IMR-90 (cell line): ENCODE measurements around the gene CCNQ. TPM values are rescaled to one million over a fixed set of nuclear protein-coding genes. Genes with fewer than 3 reads are reported as not detected.

Experiments
- ATAC-seq: fragments of 200-7000 bp; cut with Tn5 transposase; 2 replicates; pipeline ENCODE4 v1.9.1; 2020; ENCODE audit warnings: low read depth, mild to moderate bottlenecking, moderate library complexity
- BruUV-seq: library from RNA; stranded (reverse); fragments of 400-500 nt; replicated peaks from 2 replicates; lab custom pipeline; 2021; lab: Mats Ljungman, UMichigan
- CTCF ChIA-PET: fragments of 300-600 bp; formaldehyde crosslinking; extraction: SDS; loops from one replicate; lab custom pipeline; 2021; ENCODE audit warnings: antibody characterized with exemption; lab: Yijun Ruan, JAX
- POLR2A ChIA-PET: fragments of 300-600 bp; sonication (Branson Sonifier 250); formaldehyde crosslinking; loops from one replicate; lab custom pipeline; 2022; ENCODE audit warnings: antibody characterized with exemption; ENCODE audit not compliant: unreplicated experiment; lab: Charles Lee
- DNase-seq: peaks from one replicate; pipeline ENCODE4 v3.0.0; 2013
- H2AFZ ChIP-seq: replicated peaks from 2 replicates; pipeline ENCODE3; 2013; ENCODE audit warnings: low read length, mild to moderate bottlenecking; ENCODE audit not compliant: poor library complexity
- H2AK5ac ChIP-seq: 2 replicates; pipeline ENCODE4 v1.6.1; 2013; ENCODE audit warnings: low read depth, low read length, inconsistent platforms
- H2AK9ac ChIP-seq: replicated peaks from 2 replicates; pipeline ENCODE3; 2013; ENCODE audit warnings: mild to moderate bottlenecking, low read depth, low read length, moderate library complexity; ENCODE audit not compliant: poor library complexity
- H2BK120ac ChIP-seq: 2 replicates; pipeline ENCODE4 v1.6.1; 2013; ENCODE audit warnings: low read depth, low read length, inconsistent platforms
- H2BK15ac ChIP-seq: 3 replicates; pipeline ENCODE4 v1.6.1; 2013; ENCODE audit warnings: low read depth, low read length, inconsistent platforms
- H2BK20ac ChIP-seq: 2 replicates; pipeline ENCODE4 v1.6.1; 2013; ENCODE audit warnings: low read depth, mild to moderate bottlenecking, inconsistent platforms, low read length, moderate library complexity
- H2BK5ac ChIP-seq: 2 replicates; pipeline ENCODE4 v1.6.1; 2013; ENCODE audit warnings: mild to moderate bottlenecking, low read depth, low read length, inconsistent platforms; ENCODE audit not compliant: poor library complexity, severe bottlenecking
- H3K14ac ChIP-seq: replicated peaks from 2 replicates; pipeline ENCODE4 v1.6.1; 2013; ENCODE audit warnings: low read depth, low read length, inconsistent platforms
- H3K18ac ChIP-seq: 2 replicates; pipeline ENCODE4 v1.6.1; 2013; ENCODE audit warnings: low read depth, low read length, control low read depth
- H3K23ac ChIP-seq: 2 replicates; pipeline ENCODE4 v1.6.1; 2013; ENCODE audit warnings: low read depth, low read length, inconsistent platforms
- H3K27ac ChIP-seq: 2 replicates; pipeline ENCODE4 v1.5.1; 2013; ENCODE audit warnings: mild to moderate bottlenecking, control low read depth, low read length; ENCODE audit not compliant: insufficient read depth
- H3K27me3 ChIP-seq: 2 replicates; pipeline ENCODE4 v1.6.1; 2013; ENCODE audit warnings: low read length; ENCODE audit not compliant: control insufficient read depth, insufficient read depth
- H3K36me3 ChIP-seq: 2 replicates; pipeline ENCODE4 v1.6.1; 2013; ENCODE audit warnings: low read length, mixed read lengths; ENCODE audit not compliant: control insufficient read depth, insufficient read depth
- H3K4ac ChIP-seq: 2 replicates; pipeline ENCODE4 v1.6.1; 2013; ENCODE audit warnings: low read depth, low read length, inconsistent platforms
- H3K4me1 ChIP-seq: 2 replicates; pipeline ENCODE4 v1.6.1; 2013; ENCODE audit warnings: low read length, mixed read lengths; ENCODE audit not compliant: control insufficient read depth, insufficient read depth
- H3K4me2 ChIP-seq: 2 replicates; pipeline ENCODE4 v1.6.1; 2013; ENCODE audit warnings: low read depth, mild to moderate bottlenecking, control low read depth, low read length, moderate library complexity
- H3K4me3 ChIP-seq: 2 replicates; pipeline ENCODE4 v1.5.1; 2013; ENCODE audit warnings: low read depth, mild to moderate bottlenecking, control low read depth, low read length, moderate library complexity; ENCODE audit not compliant: insufficient read depth
- H3K56ac ChIP-seq: 2 replicates; pipeline ENCODE4 v1.6.1; 2013; ENCODE audit warnings: low read length, inconsistent platforms; ENCODE audit not compliant: insufficient read depth; ENCODE audit errors: extremely low read depth
- H3K79me1 ChIP-seq, 2 experiments: 2 replicates each; pipeline ENCODE4 v1.6.1; 2013; ENCODE audit warnings: low read length in 2 of 2, inconsistent platforms in 1 of 2, low read depth in 1 of 2
- H3K9ac ChIP-seq: 2 replicates; pipeline ENCODE4 v1.6.1; 2013; ENCODE audit warnings: low read depth, low read length, control low read depth
- H3K9me1 ChIP-seq: 2 replicates; pipeline ENCODE4 v1.6.1; 2013; ENCODE audit warnings: low read length, inconsistent platforms; ENCODE audit not compliant: insufficient read depth
- H3K9me3 ChIP-seq: 2 replicates; pipeline ENCODE4 v1.6.1; 2013; ENCODE audit warnings: low read length; ENCODE audit not compliant: control insufficient read depth, insufficient read depth
- H4K20me1 ChIP-seq: 2 replicates; pipeline ENCODE4 v1.6.1; 2013; ENCODE audit warnings: low read length, inconsistent platforms; ENCODE audit not compliant: insufficient read depth
- H4K5ac ChIP-seq: 2 replicates; pipeline ENCODE4 v1.6.1; 2013; ENCODE audit warnings: mild to moderate bottlenecking, low read depth, low read length, control low read depth
- H4K8ac ChIP-seq, 2 experiments: 2 replicates each; pipeline ENCODE4 v1.6.1; 2013; ENCODE audit warnings: low read depth in 2 of 2, low read length in 2 of 2, control low read depth in 1 of 2, inconsistent platforms in 1 of 2
- H4K91ac ChIP-seq: 2 replicates; pipeline ENCODE4 v1.6.1; 2013; ENCODE audit warnings: low read depth, low read length, inconsistent platforms; ENCODE audit not compliant: insufficient read depth
- FOS ChIP-seq: fragments of 150-350 bp; IDR thresholded peaks from 2 replicates; pipeline ENCODE4 v1.6.1; 2016; ENCODE audit warnings: low read depth, low read length
- WGBS, 2 experiments: methylation state at CpG; one replicate each; pipeline versions ENCODE4 v1.1.5 to v1.1.7; 2013; ENCODE audit warnings: missing lambda C conversion rate in 2 of 2; ENCODE audit not compliant: insufficient read length in 1 of 2; ENCODE audit errors: extremely low coverage in 2 of 2; 5-methylcytosine and 5-hydroxymethylcytosine counted together
- dilution Hi-C: fragments of 300-500 bp; cut with HindIII; formaldehyde crosslinking; loops from one replicate; pipeline ENCODE4 v1.14.3; 2018; ENCODE audit warnings: low sequenced_read_pairs; ENCODE audit not compliant: unreplicated experiment
- in situ Hi-C: fragments of 300-500 bp; cut with MboI; formaldehyde crosslinking; loops from 3 replicates; pipeline ENCODE4 v1.14.3; 2019; ENCODE audit warnings: low sequenced_read_pairs, inconsistent platforms, mixed read lengths
- intact Hi-C: fragments of 100-400 bp; cut with micrococcal nuclease; formaldehyde crosslinking; loops from 2 replicates; pipeline ENCODE4 v1.10.0; 2022
- polyA plus RNA-seq, 3 experiments: library from polyadenylated mRNA; depleted of rRNA; stranded (reverse); fragments of >200 nt; gene quantifications; 2 replicates each; pipeline ENCODE4 v1.2.3, GENCODE V29; 2012; ENCODE audit warnings: low replicate concordance in 1 of 3
- total RNA-seq: library from RNA; depleted of rRNA; stranded (reverse); fragments of >200 nt; gene quantifications from 2 replicates; pipeline ENCODE4 v1.2.3, GENCODE V29; 2012
- TF ChIP-seq, protein P1 (sequence below): fragments of 150-350 bp; IDR thresholded peaks from 2 replicates; pipeline ENCODE4 v1.6.1; 2016; ENCODE audit warnings: low read depth, mild to moderate bottlenecking, low read length, moderate library complexity, borderline replicate concordance
- TF ChIP-seq, protein P2 (sequence below): conservative IDR thresholded peaks from 2 replicates; pipeline ENCODE4 v1.5.1; 2012; ENCODE audit warnings: mild to moderate bottlenecking, low read depth, low read length, improper control_type of control experiment
- TF ChIP-seq, protein P3 (sequence below): fragments of 150-350 bp; IDR thresholded peaks from 2 replicates; pipeline ENCODE4 v1.6.1; 2017; ENCODE audit warnings: mild to moderate bottlenecking, antibody characterized with exemption, low read length, low read depth

The CCNQ gene
- total and polyA plus RNA-seq, 2 of the 4 experiments (the other 2 are of a cell fraction): 27.6 to 35.2 TPM

DNA sequence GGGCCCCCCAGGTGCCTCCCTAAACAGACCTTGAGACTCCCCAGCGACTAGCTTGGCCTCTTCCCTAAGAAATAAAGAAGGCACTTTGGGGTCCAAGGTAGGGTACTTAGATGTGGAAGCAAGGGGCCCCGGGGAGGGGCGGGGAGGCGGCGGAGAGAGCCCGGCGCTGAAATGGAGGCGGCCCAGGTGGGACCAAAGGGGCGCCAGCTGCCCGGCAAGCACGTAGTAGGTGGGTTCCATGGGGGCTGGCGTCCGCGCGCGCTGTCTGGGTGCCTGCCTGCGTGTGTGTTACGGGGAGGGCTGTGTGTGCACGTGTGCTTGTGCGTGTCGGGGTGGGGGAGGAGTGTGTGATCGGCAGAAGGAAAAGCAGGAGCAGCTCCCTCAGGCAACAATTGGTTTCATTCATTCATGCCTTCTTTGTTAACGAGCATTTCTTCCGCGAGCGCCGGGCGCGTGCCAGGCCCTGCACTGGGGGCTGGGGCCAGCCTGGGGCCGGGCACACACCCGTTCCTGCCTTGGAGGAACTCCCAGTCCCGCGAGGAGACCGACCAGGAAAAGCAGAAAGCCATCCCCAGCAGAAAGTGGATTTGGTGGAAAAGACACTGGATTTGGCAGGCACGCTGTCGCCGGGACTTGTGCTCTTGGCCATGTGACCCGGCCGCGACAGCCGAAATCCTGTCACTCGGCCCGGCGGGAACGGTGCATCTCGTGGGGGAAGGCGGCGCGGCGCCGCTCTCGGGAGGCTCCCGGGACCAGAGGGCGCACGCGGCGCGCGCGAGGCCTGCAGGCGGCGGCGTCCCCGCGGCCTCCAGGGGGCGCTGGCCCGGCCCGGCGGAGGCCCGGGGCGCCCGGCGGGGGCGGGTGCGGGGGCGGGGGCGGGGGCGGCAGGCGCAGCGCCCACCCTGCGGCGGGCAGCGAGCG is 44.8 kb upstream of the CCNQ start:
- H3K4me3 ChIP-seq: no peak overlapping the region
- no peak overlapping the region for H2BK15ac ChIP-seq
- no peak overlapping the region for H3K9ac ChIP-seq
- H2AK9ac ChIP-seq: no peak overlapping the region
- WGBS, 2 experiments: 27% methylated on average over 17 of the region's 84 CpGs; no CpG with 5 or more reads in 1 of the 2 experiments
- H4K5ac ChIP-seq: no peak overlapping the region
- no peak overlapping the region for H2AK5ac ChIP-seq
- no peaks in the 10 kb centered on the region for H3K36me3 ChIP-seq
- DNase-seq (no peak), ATAC-seq (peak; percentile 58)
- H3K4me1 ChIP-seq: no peaks in the 10 kb centered on the region
- ChIA-PET CTCF (interaction anchor here (1.5 kb wide), 1 partner anchor 37 kb away, joined by 3 read pairs; no protein-coding TSS in a partner anchor), POLR2A (no interaction called here)
- H2BK5ac ChIP-seq: no peak overlapping the region
- H4K91ac ChIP-seq: no peak overlapping the region
- H3K4ac ChIP-seq: no peak overlapping the region
- intact Hi-C loops: loop anchor here (1.0 kb wide), 1 partner anchor 33 kb away; no protein-coding TSS in a partner anchor
- dilution Hi-C loops: no loop called here
- in situ Hi-C loops: no loop called here
- H2BK120ac ChIP-seq: no peak overlapping the region
- no peak overlapping the region for H3K14ac ChIP-seq
- no peak for TF ChIP-seq FOS
- TF ChIP-seq, protein P1, sequence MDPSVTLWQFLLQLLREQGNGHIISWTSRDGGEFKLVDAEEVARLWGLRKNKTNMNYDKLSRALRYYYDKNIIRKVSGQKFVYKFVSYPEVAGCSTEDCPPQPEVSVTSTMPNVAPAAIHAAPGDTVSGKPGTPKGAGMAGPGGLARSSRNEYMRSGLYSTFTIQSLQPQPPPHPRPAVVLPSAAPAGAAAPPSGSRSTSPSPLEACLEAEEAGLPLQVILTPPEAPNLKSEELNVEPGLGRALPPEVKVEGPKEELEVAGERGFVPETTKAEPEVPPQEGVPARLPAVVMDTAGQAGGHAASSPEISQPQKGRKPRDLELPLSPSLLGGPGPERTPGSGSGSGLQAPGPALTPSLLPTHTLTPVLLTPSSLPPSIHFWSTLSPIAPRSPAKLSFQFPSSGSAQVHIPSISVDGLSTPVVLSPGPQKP: no peak
- TF ChIP-seq, protein P2, sequence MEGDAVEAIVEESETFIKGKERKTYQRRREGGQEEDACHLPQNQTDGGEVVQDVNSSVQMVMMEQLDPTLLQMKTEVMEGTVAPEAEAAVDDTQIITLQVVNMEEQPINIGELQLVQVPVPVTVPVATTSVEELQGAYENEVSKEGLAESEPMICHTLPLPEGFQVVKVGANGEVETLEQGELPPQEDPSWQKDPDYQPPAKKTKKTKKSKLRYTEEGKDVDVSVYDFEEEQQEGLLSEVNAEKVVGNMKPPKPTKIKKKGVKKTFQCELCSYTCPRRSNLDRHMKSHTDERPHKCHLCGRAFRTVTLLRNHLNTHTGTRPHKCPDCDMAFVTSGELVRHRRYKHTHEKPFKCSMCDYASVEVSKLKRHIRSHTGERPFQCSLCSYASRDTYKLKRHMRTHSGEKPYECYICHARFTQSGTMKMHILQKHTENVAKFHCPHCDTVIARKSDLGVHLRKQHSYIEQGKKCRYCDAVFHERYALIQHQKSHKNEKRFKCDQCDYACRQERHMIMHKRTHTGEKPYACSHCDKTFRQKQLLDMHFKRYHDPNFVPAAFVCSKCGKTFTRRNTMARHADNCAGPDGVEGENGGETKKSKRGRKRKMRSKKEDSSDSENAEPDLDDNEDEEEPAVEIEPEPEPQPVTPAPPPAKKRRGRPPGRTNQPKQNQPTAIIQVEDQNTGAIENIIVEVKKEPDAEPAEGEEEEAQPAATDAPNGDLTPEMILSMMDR: peak; percentile 33
- TF ChIP-seq, protein P3, sequence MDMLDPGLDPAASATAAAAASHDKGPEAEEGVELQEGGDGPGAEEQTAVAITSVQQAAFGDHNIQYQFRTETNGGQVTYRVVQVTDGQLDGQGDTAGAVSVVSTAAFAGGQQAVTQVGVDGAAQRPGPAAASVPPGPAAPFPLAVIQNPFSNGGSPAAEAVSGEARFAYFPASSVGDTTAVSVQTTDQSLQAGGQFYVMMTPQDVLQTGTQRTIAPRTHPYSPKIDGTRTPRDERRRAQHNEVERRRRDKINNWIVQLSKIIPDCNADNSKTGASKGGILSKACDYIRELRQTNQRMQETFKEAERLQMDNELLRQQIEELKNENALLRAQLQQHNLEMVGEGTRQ: no peak
- no TSS peak for BruUV-seq
- no peak overlapping the region for H2AFZ ChIP-seq
- peaks cover 4% of the 10 kb centered on the region; the same call in 1 of the 2 replicates for H3K9me3 ChIP-seq
- H3K27me3 ChIP-seq: peaks cover 62% of the 10 kb centered on the region
- H2BK20ac ChIP-seq: no peak overlapping the region
- H3K18ac ChIP-seq: no peak overlapping the region
- H4K8ac ChIP-seq: no peak overlapping the region
- H3K23ac ChIP-seq: no peak overlapping the region
- peak overlapping the region; percentile 66; the same call in 1 of the 2 replicates for H3K4me2 ChIP-seq
- H4K20me1 ChIP-seq: no peaks in the 10 kb centered on the region
- no peaks in the 10 kb centered on the region for H3K79me1 ChIP-seq
- H3K27ac ChIP-seq: no peak overlapping the region
- H3K56ac ChIP-seq: no peak overlapping the region
- no peaks in the 10 kb centered on the region for H3K9me1 ChIP-seq
